Activated naive CD4-positive, alpha-beta T cell treated with anti-CD3 and anti-CD28 coated beads, Interleukin-2, amount 10 ng/mL, durations not matched to agents 7 days and 5 days (primary cell): ENCODE results near the gene NOTCH2.
"Not testable (repeated sequence)": the region's sequence is repeated elsewhere in the genome, so short reads cannot be mapped to it uniquely, and the experiment has no call there.

Experiments
- CTCF ChIA-PET: fragments of 350-600 bp; sonication (Branson Sonifier 250); formaldehyde crosslinking; loops from one replicate; lab custom pipeline; 2021; ENCODE audit warnings: antibody characterized with exemption; lab: Charles Lee
- DNase-seq: peaks from one replicate; pipeline ENCODE4 v3.0.0-alpha.2; 2020
- H3K27ac Mint-ChIP-seq: one replicate; pipeline ENCODE4 v1.8.0; 2021; ENCODE audit warnings: mild to moderate bottlenecking, moderate library complexity, mixed read lengths
- H3K27me3 Mint-ChIP-seq: one replicate; pipeline ENCODE4 v1.8.0; 2021; ENCODE audit warnings: mild to moderate bottlenecking, mixed read lengths
- H3K36me3 Mint-ChIP-seq: one replicate; pipeline ENCODE4 v1.8.0; 2021; ENCODE audit warnings: mixed read lengths
- H3K4me1 Mint-ChIP-seq: one replicate; pipeline ENCODE4 v1.8.0; 2021; ENCODE audit warnings: mixed read lengths
- H3K4me3 Mint-ChIP-seq: one replicate; pipeline ENCODE4 v1.8.0; 2021; ENCODE audit warnings: mild to moderate bottlenecking, moderate library complexity, mixed read lengths
- H3K9me3 Mint-ChIP-seq: one replicate; pipeline ENCODE4 v1.8.0; 2021; ENCODE audit warnings: mixed read lengths

NOTCH2 gene

DNA sequence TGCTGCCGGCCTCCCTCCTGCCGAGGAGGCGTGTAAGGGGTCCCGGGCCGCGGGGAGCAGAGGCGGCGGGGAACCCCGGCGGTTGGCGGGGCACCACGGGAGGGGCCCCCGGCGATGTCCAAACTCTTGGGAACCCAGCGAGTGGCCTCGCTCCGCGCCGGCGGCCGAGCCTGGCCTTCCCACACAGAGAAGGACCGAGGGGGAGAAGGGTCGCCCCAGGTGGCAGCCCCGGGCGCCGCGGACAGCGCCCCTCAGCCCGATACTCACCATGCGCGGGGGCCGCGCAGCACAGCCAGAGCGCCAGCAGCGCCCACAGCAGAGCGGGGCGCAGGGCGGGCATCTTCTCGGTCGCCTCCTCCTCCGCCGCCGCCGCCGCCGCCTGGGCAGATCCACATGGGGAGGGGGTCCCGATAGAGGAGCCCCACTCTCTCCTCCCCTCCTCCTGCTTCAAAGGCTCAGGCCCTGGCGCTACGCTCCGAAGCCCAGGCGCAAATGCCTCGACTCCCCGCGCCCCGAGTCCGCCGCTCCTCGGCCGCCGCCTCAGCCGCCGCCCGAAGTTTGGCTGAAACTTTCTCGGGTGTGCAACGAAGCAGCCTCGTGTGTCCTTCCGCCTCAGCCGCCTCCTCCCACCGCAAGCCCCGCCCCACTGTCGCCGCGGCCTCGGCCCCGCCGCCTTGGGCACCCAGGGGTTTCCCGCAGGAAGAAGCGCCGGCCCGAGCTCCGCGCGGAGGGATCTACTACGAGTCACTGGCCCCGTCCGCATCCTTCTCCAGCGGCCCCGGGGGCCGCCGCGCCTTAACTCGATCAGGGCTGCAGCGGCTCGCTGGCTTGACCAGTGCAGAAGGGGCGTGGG lies at the start of gene NOTCH2:
Gene NOTCH2, minus strand, starts transcription at position 596 of the 853 bp plus-strand sequence. Its CDS starts 256 bp downstream, at position 340.
- DNase-seq, result peak; percentile 78
- H3K36me3 Mint-ChIP-seq, H3K9me3 Mint-ChIP-seq, H3K27ac Mint-ChIP-seq, H3K27me3 Mint-ChIP-seq, CTCF ChIA-PET: not testable (repeated sequence)
- Mint-ChIP-seq H3K4me3 (peak within 1 kb of the TSS; percentile 59), H3K4me1 (peaks cover 12% of the 10 kb centered on the region)

DNA sequence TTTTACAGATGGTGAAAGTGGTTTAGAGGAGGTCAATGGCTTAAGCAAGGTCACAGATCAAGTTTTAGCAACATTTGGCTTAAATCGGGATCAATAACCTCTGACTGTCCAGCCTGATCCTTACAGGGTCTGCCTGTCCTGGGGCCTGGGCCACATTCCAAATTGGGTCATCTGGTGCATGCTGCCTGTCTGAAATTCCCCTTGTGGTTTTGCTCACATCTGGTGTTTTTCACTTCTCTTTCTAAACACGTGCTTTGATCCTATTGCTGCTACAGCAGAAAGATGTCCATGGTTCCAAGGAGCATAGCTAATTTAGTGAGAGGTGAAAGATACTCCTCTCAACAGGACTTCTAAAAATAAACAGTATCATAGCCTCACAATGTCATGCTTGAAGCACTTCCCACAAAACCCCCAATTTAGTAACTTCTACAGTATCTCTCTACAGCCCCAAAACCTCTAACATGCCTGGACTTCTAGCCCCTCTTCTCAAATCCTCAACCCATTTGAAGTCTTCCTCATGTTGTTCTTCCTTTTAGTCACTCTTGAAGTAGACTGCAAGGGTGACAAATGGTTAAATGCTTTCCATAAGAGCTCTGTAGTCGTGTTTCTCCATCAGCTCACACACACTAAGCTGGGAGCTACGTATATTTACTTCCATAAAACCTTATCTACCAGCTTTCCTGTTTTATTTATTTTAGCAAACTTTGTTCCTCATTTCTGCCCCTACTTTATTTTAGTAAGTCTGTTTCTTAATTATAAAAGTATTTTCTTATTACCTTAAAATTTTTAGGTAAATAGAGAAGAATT lies 48.1 kb upstream of the NOTCH2 start:
- H3K9me3 Mint-ChIP-seq, H3K27ac Mint-ChIP-seq, H3K4me3 Mint-ChIP-seq, DNase-seq, CTCF ChIA-PET, H3K36me3 Mint-ChIP-seq, H3K27me3 Mint-ChIP-seq: not testable (repeated sequence)
- H3K4me1 Mint-ChIP-seq, result peaks cover 12% of the 10 kb centered on the region

DNA sequence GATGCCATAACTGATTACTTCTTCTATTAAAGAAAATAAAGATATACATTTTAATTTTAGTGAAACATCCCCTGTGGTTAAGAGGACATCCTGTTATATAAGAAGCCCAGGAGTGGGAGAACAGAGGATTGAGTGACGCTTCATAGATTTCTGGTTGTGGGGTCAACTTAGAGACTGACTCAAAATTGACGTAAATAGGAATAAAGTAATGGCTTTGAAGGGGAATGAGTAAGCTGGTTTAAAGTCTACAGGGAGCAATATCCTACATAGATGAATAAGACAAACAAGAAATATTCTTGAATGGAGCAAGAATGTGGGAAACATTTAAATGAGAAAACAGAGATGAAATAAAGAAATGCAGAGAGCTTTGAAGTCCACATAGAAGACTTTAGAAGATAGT lies 46.6 kb upstream of the NOTCH2 start:
- H3K9me3 Mint-ChIP-seq, CTCF ChIA-PET, H3K36me3 Mint-ChIP-seq, H3K4me1 Mint-ChIP-seq, H3K27ac Mint-ChIP-seq, H3K27me3 Mint-ChIP-seq, H3K4me3 Mint-ChIP-seq, DNase-seq: not testable (repeated sequence)

DNA sequence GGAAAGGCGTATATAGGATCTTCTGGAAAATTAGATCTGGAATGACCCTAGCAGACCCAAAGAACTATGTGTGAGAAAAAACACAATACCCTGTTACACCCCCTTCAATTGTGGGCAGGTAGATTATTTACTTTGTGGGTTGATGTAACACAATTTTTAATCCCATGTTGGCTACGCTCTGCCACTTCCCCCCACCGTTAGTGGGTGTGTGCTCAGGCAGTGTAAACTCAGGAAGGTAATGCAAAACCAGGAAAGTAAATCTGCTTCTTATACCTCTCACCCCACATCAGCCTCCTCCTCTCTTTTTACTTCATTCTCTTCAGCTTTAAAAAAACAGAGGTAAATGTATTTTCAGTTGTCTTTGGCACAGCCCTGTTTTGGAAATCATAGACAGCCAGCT lies 43.7 kb upstream of the NOTCH2 start:
- DNase-seq, H3K27ac Mint-ChIP-seq, H3K27me3 Mint-ChIP-seq, H3K4me1 Mint-ChIP-seq, H3K9me3 Mint-ChIP-seq, CTCF ChIA-PET, H3K36me3 Mint-ChIP-seq, H3K4me3 Mint-ChIP-seq: not testable (repeated sequence)

DNA sequence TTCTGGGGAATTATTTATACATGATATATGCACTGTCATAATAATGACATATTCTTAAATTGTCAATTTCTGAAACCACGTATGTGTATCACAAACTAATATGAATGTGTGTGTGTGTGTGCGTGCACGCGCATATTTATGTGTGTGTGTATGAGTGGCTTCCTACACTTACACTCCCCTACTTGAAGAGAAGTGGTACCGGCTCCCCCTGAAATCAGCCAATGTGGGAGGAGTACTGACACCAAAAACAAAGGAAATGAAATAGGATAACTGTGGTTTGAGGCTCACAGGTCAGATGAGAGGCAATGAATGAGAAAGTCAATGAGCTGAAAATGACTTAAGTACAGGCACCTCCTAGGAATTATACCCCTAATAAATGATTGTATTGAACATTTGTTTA lies 42.8 kb upstream of the NOTCH2 start:
- H3K9me3 Mint-ChIP-seq, H3K27me3 Mint-ChIP-seq, H3K36me3 Mint-ChIP-seq, H3K27ac Mint-ChIP-seq, H3K4me3 Mint-ChIP-seq, CTCF ChIA-PET, H3K4me1 Mint-ChIP-seq, DNase-seq: not testable (repeated sequence)

DNA sequence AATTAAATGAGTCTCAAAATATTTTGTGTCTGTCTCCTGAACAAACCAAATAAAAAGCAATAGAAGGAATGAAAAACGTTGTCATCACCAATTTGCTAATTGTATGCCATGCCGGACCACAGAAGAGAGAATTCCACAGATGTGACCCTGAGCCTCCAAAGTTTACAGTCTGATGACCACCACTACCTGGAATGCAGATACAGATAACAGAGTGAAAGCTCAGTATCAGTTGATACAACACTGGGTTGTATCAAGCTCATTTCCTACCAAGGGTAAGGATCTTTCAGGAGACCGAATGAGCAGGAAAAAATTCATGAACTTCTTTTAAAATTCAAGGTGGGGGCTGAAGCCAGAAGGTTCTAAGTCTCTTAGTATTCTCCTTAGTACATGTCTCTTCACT lies 42.3 kb upstream of the NOTCH2 start:
- H3K36me3 Mint-ChIP-seq, CTCF ChIA-PET, DNase-seq, H3K27me3 Mint-ChIP-seq, H3K4me3 Mint-ChIP-seq, H3K4me1 Mint-ChIP-seq, H3K9me3 Mint-ChIP-seq, H3K27ac Mint-ChIP-seq: not testable (repeated sequence)

DNA sequence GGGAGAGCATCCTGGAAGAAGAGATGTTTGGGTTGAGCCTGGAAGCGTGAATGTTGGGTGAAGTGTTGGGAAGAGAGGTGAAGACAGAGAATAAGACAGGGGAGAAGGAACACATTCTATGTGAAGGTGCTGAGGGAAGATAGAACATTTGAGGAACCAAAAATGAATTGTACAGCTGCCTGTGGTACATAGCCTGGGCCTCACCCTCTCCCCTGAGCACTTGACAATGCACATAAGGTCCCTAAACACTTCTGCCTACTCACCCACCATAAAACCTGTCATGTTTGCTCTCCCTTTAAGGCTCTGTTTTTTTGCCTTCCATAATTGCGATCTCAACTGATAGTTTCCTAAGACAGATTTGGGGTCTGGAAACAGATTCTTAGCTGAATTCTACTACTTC lies 41.5 kb upstream of the NOTCH2 start:
- H3K9me3 Mint-ChIP-seq, H3K4me1 Mint-ChIP-seq, H3K27me3 Mint-ChIP-seq, H3K4me3 Mint-ChIP-seq, DNase-seq, CTCF ChIA-PET, H3K27ac Mint-ChIP-seq, H3K36me3 Mint-ChIP-seq: not testable (repeated sequence)

DNA sequence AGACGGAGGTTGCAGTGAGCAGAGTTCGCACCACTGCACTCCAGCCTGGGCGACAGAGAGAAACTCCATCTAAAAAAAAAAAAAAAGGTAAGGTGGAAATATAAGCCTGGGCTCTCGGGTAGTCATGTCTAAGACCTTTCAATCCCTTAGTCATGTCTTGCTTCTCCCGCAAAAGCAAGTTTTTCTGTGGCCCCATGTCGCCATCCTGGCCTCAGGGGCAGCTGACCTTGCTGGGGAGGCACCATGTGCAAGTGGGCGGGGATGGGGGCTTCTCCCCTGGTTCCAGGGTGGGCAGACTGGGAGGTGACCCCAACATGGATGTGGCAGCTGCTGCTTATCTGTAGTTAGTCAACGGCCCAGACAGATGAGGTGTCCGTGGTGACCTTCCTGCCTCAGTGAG lies 40.2 kb upstream of the NOTCH2 start:
- CTCF ChIA-PET, H3K4me3 Mint-ChIP-seq, H3K9me3 Mint-ChIP-seq, DNase-seq, H3K27me3 Mint-ChIP-seq, H3K27ac Mint-ChIP-seq, H3K36me3 Mint-ChIP-seq: not testable (repeated sequence)
- peaks cover 17% of the 10 kb centered on the region for H3K4me1 Mint-ChIP-seq

DNA sequence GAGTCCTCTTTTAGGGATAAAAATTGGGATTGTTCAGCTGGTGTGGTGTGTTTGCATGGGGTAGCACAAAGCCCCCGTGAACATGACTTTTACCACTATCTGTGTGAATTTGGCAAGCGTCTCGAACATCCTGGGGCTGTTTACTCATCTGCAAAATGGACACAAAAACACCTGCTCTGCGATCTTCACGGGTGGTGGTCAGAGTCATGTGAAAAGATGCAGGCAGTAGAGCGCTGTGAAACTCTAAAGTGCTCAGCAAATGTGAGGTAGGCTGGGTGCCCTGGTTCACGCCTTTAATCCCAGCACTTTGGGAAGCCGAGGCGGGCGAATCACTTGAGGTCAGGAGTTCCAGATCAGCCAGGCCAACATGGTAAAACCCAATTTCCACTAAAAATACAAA lies 39.7 kb upstream of the NOTCH2 start:
- H3K27me3 Mint-ChIP-seq, H3K9me3 Mint-ChIP-seq, H3K4me3 Mint-ChIP-seq, CTCF ChIA-PET, H3K27ac Mint-ChIP-seq, DNase-seq, H3K36me3 Mint-ChIP-seq: not testable (repeated sequence)
- H3K4me1 Mint-ChIP-seq, result peaks cover 20% of the 10 kb centered on the region

DNA sequence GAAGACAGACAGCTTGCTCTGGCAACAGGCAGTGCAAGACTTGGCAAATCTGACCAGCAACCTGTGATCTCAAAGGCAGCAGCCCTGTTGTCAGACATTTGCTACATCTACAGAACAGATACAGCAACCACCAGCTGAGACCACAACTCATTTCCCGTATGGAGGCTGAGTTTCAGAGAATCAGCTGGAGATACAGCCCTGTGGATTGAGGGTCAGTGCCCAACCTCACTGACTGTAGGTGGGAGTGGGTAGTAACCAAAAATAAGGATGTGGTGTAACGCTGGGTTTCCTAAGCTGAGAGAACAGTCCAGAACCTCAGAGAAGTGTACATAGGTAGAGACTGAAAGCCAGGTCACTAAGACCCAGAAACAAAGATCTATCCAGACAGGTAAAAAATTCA lies 35.8 kb upstream of the NOTCH2 start:
- DNase-seq, CTCF ChIA-PET, H3K9me3 Mint-ChIP-seq, H3K4me3 Mint-ChIP-seq, H3K36me3 Mint-ChIP-seq, H3K27me3 Mint-ChIP-seq: not testable (repeated sequence)
- Mint-ChIP-seq H3K27ac (peak overlapping the region; percentile 76), H3K4me1 (peaks cover 20% of the 10 kb centered on the region)

DNA sequence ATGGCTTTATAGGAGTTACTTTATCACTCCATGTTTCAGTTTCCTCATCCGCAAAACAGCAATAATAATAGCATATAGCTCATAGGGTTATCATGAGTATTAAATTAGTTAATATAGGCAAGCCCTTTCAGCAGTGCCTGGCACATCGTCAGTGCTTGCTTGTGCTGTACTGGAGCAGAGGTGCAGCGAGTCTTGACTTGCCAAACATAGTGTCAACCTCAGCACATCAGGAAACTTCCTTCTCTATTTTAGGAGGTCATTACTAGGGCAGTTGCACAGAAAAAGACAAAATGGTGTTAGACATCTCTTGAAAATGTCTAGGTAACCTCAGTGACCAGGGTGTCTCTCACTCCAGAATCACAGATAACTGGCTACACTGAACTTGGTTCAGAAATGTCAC lies 34.3 kb upstream of the NOTCH2 start:
- H3K36me3 Mint-ChIP-seq, H3K9me3 Mint-ChIP-seq, H3K27ac Mint-ChIP-seq, H3K4me3 Mint-ChIP-seq, DNase-seq, CTCF ChIA-PET, H3K27me3 Mint-ChIP-seq: not testable (repeated sequence)
- peaks cover 25% of the 10 kb centered on the region for H3K4me1 Mint-ChIP-seq

DNA sequence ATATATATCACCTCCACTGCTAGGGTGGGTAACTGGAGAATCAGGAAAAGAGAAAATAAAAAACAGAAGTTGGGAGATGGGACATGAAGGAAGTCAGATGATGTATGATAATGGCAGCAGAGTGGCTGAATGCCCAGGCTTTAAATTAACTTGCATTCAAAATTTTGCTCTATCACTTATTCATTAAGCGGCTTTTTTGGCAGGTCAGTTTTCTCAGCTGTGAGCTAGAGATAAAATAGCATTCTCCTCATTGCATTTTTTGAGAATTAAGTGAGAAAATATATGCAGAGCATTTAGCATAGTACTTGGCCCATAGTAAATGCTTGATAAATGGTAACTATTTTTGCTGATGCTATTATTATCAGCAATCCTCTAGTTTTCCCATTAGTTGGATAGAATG lies 32.1 kb upstream of the NOTCH2 start:
- H3K9me3 Mint-ChIP-seq, DNase-seq, H3K27ac Mint-ChIP-seq, H3K36me3 Mint-ChIP-seq, H3K4me3 Mint-ChIP-seq, H3K27me3 Mint-ChIP-seq, CTCF ChIA-PET: not testable (repeated sequence)
- peaks cover 27% of the 10 kb centered on the region for H3K4me1 Mint-ChIP-seq

DNA sequence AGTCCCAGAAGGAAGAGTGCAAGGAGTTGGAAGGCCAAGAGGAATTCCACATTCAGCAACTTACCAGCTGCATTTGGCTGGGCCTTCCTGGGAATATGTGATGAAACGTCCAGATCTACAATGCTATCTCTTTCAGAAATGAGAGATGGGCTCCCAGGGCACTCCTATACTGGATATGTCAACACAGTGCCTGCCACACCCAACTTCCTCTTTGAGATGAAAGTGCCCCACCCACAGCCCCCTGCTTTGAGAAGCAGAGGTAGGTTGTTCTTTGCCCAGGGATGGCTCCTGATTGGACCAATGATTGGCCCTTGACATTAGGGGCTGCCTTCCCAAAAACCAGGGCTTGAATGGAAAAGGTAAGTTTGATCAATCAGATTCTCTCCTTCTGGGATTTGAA lies 31.1 kb upstream of the NOTCH2 start:
- H3K4me3 Mint-ChIP-seq, result peak overlapping the region; percentile 54
- H3K27me3 Mint-ChIP-seq, H3K27ac Mint-ChIP-seq, H3K9me3 Mint-ChIP-seq, H3K36me3 Mint-ChIP-seq, DNase-seq, CTCF ChIA-PET: not testable (repeated sequence)
- H3K4me1 Mint-ChIP-seq, result peaks cover 23% of the 10 kb centered on the region

DNA sequence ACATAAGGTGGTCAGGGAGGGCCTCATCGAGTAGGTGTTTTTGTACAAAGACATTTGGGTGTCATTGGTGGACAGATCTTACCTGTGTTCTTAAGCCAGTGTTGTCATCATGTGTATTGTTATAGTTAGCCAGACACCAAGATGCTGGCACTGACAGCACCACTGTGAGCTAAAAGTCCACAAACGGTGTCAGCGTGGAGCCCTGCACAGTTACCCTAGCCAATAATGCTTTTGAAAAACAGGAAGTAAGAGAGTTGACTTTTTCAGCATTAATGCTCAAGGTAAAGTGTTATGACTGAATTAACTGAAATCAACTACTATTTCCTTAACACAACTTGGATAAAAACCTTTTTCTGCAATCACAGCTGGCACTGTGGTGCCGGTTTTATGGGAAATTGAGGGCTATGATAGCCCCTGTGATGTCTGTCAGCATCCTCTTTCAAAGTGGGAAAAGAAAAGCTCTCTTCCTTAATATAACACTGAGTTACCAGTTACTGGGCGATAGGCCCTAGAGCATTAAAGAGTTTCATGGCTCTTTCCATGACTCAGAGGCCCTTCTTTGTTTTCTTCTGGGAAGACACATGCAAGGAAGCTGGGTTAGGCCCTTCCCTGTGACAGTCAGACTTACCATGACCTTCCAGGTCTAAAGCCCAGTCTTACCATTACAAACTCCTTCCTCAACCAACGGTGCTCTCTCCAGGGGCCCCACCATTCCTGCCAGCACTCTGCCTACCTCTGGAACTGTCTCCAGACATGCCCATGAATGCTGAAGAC lies 29.7 kb upstream of the NOTCH2 start:
- H3K4me1 Mint-ChIP-seq, result peaks cover 12% of the 10 kb centered on the region
- H3K9me3 Mint-ChIP-seq, CTCF ChIA-PET, H3K27me3 Mint-ChIP-seq, H3K36me3 Mint-ChIP-seq, DNase-seq: not testable (repeated sequence)
- peak overlapping the region; percentile 60 for H3K4me3 Mint-ChIP-seq
- H3K27ac Mint-ChIP-seq, result peak overlapping the region; percentile 28
